HG03175 (cell line): ENCODE measurements around the gene ABTB1.
"Not testable (repeated sequence)": the region's sequence is repeated elsewhere in the genome, so short reads cannot be mapped to it uniquely, and the experiment has no call there.

Experiments
- ATAC-seq: cut with Tn5 transposase; IDR thresholded peaks from one replicate; pipeline ENCODE4 v1.9.1; 2021; ENCODE audit warnings: mild to moderate bottlenecking, moderate library complexity; ENCODE audit not compliant: unreplicated experiment

ABTB1 gene

GRCh38 chr3:127647845-127648204 lies 24.9 kb upstream of the ABTB1 start:
- no peak for ATAC-seq

- ATAC-seq, result no peak
Measured at GRCh38 chr3:127650236-127650635, 22.5 kb upstream of the ABTB1 start.

GRCh38 chr3:127651516-127652172 lies 21.1 kb upstream of the ABTB1 start:
- ATAC-seq, result no peak

- no peak for ATAC-seq
Measured at GRCh38 chr3:127652246-127652995, 20.3 kb upstream of the ABTB1 start.

GRCh38 chr3:127654374-127654773 lies 18.4 kb upstream of the ABTB1 start:
- no peak for ATAC-seq

- ATAC-seq, result not testable (repeated sequence)
Measured at GRCh38 chr3:127654993-127655392, 17.8 kb upstream of the ABTB1 start.

- no peak for ATAC-seq
Measured at GRCh38 chr3:127655641-127656040, 17.1 kb upstream of the ABTB1 start.

- no peak for ATAC-seq
Measured at GRCh38 chr3:127656906-127657305, 15.8 kb upstream of the ABTB1 start.

- no peak for ATAC-seq
Measured at GRCh38 chr3:127658234-127658633, 14.5 kb upstream of the ABTB1 start.

GRCh38 chr3:127660621-127661251 lies 12.0 kb upstream of the ABTB1 start:
- ATAC-seq, result no peak

- no peak for ATAC-seq
Measured at GRCh38 chr3:127661600-127661999, 11.2 kb upstream of the ABTB1 start.

GRCh38 chr3:127662001-127662469 lies 10.7 kb upstream of the ABTB1 start:
- ATAC-seq, result no peak

GRCh38 chr3:127663151-127663550 lies 9.6 kb upstream of the ABTB1 start:
- no peak for ATAC-seq

GRCh38 chr3:127665165-127665564 lies 7.6 kb upstream of the ABTB1 start:
- no peak for ATAC-seq

GRCh38 chr3:127665586-127665985 lies 7.2 kb upstream of the ABTB1 start:
- ATAC-seq, result no peak

GRCh38 chr3:127666676-127667075 lies 6.1 kb upstream of the ABTB1 start:
- ATAC-seq, result no peak

GRCh38 chr3:127667119-127667681 lies 5.6 kb upstream of the ABTB1 start:
- no peak for ATAC-seq

GRCh38 chr3:127668906-127669305 lies 3.8 kb upstream of the ABTB1 start:
- no peak for ATAC-seq

GRCh38 chr3:127669541-127670228 lies 3.1 kb upstream of the ABTB1 start:
- no peak for ATAC-seq

GRCh38 chr3:127670229-127670559 lies 2.6 kb upstream of the ABTB1 start:
- ATAC-seq, result no peak
